ENCODE data around the gene PALMD. TPM values are rescaled to one million over a fixed set of nuclear protein-coding genes. Genes with fewer than 3 reads are reported as not detected.

The PALMD gene
- total RNA-seq, 1 donor from 2014 or later: 34.4 TPM

DNA sequence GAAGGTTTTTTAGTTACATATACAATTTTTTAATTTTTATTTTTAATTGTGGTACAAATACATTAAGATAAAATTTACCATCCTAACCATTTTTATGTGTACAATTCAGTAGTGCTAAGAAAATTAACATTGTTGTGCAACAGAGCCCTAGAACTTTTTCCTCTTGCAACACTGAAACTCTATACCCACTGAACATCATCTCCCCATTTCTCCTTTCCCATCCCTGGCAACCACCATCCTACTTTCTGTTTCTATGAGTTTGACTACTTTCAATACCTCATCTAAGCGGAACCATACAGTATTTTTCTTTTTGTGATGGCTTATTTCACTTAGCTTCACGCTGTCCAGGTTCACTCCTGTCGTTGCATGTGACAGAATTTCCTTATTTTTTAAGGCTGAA is 54.1 kb downstream of the PALMD start:
- H3K27me3 ChIP-seq: no peaks in the 10 kb centered on the region
- H3K27ac ChIP-seq: no peak overlapping the region
- H3K36me3 ChIP-seq: no peaks in the 10 kb centered on the region
- H3K9me3 ChIP-seq: peaks cover 0 to 5% of the 10 kb centered on the region in 2 donors
- TF ChIP-seq, protein P1, sequence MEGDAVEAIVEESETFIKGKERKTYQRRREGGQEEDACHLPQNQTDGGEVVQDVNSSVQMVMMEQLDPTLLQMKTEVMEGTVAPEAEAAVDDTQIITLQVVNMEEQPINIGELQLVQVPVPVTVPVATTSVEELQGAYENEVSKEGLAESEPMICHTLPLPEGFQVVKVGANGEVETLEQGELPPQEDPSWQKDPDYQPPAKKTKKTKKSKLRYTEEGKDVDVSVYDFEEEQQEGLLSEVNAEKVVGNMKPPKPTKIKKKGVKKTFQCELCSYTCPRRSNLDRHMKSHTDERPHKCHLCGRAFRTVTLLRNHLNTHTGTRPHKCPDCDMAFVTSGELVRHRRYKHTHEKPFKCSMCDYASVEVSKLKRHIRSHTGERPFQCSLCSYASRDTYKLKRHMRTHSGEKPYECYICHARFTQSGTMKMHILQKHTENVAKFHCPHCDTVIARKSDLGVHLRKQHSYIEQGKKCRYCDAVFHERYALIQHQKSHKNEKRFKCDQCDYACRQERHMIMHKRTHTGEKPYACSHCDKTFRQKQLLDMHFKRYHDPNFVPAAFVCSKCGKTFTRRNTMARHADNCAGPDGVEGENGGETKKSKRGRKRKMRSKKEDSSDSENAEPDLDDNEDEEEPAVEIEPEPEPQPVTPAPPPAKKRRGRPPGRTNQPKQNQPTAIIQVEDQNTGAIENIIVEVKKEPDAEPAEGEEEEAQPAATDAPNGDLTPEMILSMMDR (IDR thresholded peaks at IDR 0.05): no peak
- H3K4me3 ChIP-seq: no peak overlapping the region
- no peak for DNase-seq (ENCODE audit: low spot score in 2 of 2)
- no peaks in the 10 kb centered on the region for H3K4me1 ChIP-seq
- intact Hi-C loops (cut with DNase I): no loop called here

- TF ChIP-seq, protein P1 (IDR thresholded peaks at IDR 0.05): no peak
- intact Hi-C loops (cut with DNase I): no loop called here
- Histone ChIP-seq H3K27me3 (no peaks in the 10 kb centered on the region), H3K27ac (no peak overlapping the region), H3K36me3 (no peaks in the 10 kb centered on the region), H3K9me3 (peaks cover 0 to 5% of the 10 kb centered on the region in 2 donors), H3K4me1 (no peaks in the 10 kb centered on the region), H3K4me3 (no peak overlapping the region)
- DNase-seq (ENCODE audit: low spot score in 2 of 2): no peak
Observed at GRCh38 chr1:99702221-99702620, 56.3 kb downstream of the PALMD start.

DNA sequence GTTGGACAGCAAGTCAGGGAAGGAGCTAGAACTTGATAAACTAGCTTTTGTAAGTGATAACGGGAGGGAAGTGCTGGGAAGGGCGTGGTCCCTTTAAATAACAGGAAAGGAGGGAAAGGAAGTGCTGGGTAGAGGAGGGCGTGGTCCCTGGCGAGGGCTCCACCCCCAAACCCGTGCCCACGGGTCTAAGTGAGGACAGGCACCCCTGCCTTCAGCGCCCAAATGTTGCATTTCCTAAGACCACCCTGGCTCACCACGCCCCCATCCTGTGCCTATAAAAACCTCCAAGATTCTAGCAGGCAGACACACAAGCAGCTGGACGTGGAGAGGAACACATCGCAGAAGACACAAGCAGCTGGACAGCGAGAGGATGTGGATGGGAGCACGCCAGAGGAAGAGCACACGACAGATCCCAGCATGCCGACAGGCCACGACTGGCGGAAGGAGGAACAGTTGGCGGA is 58.5 kb downstream of the PALMD start:
- peaks cover 3 to 5% of the 10 kb centered on the region in 2 donors for H3K36me3 ChIP-seq
- H3K4me3 ChIP-seq: no peak overlapping the region
- H3K27ac ChIP-seq: no peak overlapping the region
- DNase-seq (ENCODE audit: low spot score in 2 of 2): no peak
- no peaks in the 10 kb centered on the region for H3K4me1 ChIP-seq
- H3K9me3 ChIP-seq: peaks cover 0 to 5% of the 10 kb centered on the region in 2 donors
- TF ChIP-seq, protein P1 (IDR thresholded peaks at IDR 0.05): no peak
- no peaks in the 10 kb centered on the region for H3K27me3 ChIP-seq
- intact Hi-C loops (cut with DNase I): no loop called here

- TF ChIP-seq, protein P1 (IDR thresholded peaks at IDR 0.05): no peak
- intact Hi-C loops (cut with DNase I): loop anchor here (5.0 kb wide), 1 partner anchor 528 kb away; no protein-coding TSS in a partner anchor
- Histone ChIP-seq H3K27ac (no peak overlapping the region), H3K4me3 (no peak overlapping the region), H3K36me3 (peaks cover 3 to 13% of the 10 kb centered on the region in 2 donors), H3K27me3 (no peaks in the 10 kb centered on the region), H3K9me3 (peaks cover 0 to 5% of the 10 kb centered on the region in 2 donors), H3K4me1 (no peaks in the 10 kb centered on the region)
- DNase-seq (ENCODE audit: low spot score in 2 of 2): no peak
Observed at GRCh38 chr1:99705385-99705784, 59.5 kb downstream of the PALMD start.

GRCh38 chr1:99707535-99708142 is 61.7 kb downstream of the PALMD start:
- H3K27me3 ChIP-seq: no peaks in the 10 kb centered on the region
- H3K4me1 ChIP-seq: no peaks in the 10 kb centered on the region
- H3K4me3 ChIP-seq: no peak overlapping the region
- H3K27ac ChIP-seq: no peak overlapping the region
- peak in 1 of 2 donors; percentile 82 for DNase-seq (ENCODE audit: low spot score in 2 of 2)
- TF ChIP-seq, protein P1 (IDR thresholded peaks at IDR 0.05): peak; percentile 48 to 65 (median 56)
- intact Hi-C loops (cut with DNase I): loop anchor here (5.0 kb wide), 1 partner anchor 530 kb away; no protein-coding TSS in a partner anchor
- peaks cover 7 to 25% of the 10 kb centered on the region in 2 donors for H3K36me3 ChIP-seq
- no peaks in the 10 kb centered on the region for H3K9me3 ChIP-seq
